GM15510 (cell line): ENCODE measurements around the gene KLK15.
A peak's percentile ranks its signal among the peaks of the same experiment; 100 is the strongest.

Source experiments
- POLR2A ChIP-seq: IDR thresholded peaks from 3 replicates; pipeline ENCODE4 v1.6.1; 2011; ENCODE audit warnings: borderline replicate concordance; ENCODE audit not compliant: insufficient read length; ENCODE audit errors: extremely low read depth

KLK15 gene

DNA sequence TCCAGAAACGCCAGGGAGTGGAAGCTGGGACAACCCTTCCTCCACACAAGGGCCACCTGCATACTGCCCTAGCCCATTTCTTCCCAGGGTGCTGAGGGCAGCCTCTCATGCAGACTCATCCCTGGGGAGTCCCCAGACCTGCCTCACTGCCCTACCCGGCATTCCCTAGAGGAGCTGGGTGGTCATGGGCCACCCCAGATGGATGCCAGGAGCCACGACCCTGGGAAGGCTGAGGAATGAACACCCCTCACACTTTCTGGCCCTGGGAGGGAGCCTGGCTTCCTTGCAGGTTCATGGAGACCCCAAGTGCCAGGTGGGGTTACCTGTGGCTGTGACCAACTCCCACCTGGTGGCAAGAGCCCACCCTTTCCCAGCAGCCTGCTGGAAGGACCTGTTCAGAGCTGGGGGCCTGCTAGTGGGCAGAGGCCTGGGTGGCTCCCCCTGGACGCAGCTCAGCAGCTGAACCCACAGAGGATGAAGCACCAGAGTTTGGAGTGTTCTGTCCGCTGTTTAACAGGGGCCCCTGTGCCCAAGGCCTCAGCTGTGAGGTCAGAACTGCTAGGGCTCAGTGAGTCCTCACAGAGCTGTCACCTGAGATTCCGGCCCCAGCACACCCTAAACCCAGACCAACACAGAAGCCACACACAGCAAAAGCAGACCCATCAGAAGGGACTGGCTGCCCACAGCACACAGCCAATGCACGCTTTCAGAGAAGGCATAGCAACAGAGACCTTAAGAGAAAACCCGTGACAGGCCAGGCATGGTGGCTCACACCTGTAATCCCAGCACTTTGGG lies 36.5 kb downstream of the KLK15 start:
- peak; percentile 35 for TF ChIP-seq POLR2A

DNA sequence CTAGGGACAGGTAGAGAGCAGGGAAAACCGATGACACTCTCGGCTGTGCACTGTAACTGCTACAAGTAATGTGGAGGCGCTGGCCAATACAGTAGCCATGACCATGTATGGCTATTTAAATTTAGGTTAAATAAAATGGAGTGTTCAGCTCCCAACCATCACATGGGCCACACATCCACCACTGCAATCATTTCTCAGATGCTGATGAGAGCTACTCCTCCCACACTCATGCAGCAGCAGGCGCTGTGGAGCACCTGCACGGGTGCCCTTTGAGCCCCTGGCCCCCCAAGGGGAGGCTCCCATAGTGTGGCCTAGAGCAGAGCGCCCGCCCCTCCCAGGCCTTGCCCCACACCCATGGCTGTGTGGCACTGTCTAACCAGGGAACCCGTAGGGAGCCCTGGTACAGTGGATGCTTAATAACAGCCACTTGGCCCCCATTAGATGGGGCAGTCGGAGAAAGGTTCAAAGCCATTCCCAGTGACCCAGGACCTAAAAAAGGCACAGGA lies 37.2 kb downstream of the KLK15 start:
- TF ChIP-seq POLR2A = peak; percentile 31

DNA sequence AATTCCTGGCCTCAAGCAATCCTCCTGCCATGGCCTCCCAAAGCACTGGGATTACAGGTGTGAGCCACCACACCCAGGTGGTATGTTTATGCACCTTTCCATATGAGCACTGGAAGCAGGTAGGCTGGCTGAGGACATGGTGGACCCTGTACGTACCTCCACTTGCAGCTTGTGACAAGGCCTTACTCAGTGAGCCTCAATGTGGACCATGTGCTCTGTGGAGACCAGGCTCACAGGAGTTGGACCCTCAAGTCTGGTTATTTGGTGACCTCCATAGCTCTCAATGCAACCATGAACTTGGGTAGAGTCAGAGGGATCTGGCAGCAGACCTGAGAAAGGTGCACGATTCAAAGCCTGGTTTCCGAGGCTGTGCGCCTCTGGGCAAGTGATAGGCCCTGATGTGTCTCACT lies 37.7 kb downstream of the KLK15 start:
- peak; percentile 7 for TF ChIP-seq POLR2A

DNA sequence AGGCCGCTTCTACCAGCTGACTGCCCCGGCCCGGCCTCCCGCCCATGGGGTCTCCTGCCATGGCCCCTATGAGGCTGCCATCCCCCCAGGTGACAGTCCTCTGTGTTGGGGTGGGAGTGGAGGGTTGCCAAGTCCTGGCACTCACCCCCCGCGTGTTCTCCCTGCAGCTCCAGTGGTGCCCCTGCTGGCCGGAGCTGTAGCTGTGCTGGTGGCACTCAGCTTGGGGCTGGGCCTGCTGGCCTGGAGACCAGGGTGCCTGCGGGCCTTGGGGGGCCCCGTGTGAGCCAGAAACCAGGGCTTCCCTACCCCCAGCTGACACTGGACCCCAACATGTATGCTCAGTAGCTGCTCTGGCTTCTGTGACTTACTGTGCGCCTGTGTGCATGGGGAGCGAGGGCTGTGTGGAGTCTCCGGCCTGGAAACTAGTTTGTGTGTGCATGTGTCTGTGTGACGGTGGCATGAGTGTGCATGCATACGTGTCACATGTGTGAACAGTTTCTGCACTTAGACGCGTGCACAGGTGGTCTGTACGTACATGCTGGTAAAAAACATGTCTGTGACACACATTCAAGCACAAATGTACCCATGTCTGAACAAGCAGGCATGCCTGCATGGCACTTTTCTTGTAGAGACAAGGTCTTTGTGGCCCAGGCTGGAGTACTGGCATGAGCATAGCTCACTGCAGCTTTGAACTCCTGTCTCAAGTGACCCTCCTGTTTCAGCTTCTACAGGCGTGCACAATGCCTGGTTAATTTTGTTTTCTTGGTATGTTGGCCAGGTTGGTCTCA lies 38.3 kb downstream of the KLK15 start:
- TF ChIP-seq POLR2A = no peak

DNA sequence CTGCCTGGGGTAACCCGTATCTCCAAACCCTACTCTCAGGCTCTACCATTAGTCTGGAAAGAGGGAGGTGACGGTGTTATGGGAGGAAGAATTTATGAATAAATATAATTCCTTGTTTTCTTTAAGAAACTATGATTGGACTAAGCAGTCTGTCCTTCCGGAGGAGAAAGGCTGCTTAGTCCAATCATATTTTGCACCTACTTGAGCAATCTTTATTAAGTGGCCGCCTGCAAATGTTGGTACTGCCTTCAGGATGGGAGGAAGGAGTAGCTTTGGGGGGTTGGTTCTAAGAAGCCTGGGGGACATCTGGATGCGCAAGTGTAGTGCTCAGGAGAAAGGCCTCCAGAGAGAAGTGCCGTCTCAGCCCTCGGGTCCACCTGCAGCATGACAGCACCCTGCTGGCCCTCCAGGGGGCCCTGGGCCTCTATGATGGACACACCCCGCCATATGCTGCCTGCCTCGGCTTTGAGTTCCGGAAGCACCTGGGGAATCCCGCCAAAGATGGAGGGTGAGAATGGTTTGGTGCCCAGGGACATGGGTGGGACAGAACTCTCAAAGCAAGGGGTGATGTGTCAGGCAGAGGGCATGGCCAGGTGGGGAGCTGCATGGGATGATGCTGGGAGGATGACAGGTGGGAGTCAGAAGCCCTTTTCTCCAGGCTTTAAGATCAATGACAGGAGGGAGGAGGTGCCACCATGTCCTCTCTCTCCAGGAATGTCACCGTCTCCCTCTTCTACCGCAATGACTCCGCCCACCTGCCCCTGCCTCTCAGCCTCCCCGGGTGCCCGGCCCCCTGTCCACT lies 39.1 kb downstream of the KLK15 start:
- no peak for TF ChIP-seq POLR2A

DNA sequence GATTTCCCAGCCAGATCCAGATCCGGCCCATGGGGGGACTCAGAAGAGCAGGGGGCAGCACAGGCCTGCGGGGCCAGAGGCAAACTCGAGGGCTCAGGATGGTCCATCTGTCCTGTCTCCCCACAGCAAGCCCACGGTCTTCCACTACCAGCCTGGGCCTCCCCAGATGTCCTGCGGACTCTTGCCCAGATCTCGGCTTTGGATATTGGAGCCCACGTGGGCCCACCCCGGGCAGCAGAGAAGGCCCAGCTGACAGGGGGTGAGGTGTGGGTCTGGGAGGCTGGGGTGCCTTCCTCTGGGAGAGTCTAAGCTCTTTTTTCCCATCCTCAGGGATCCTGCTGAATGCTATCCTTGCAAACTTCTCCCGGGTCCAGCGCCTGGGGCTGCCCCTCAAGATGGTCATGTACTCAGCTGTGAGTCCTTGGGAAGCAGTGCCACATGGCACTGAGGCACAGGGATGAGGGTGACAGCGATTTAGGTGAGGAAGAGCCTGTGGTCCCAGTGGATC lies 39.8 kb downstream of the KLK15 start:
- no peak for TF ChIP-seq POLR2A

DNA sequence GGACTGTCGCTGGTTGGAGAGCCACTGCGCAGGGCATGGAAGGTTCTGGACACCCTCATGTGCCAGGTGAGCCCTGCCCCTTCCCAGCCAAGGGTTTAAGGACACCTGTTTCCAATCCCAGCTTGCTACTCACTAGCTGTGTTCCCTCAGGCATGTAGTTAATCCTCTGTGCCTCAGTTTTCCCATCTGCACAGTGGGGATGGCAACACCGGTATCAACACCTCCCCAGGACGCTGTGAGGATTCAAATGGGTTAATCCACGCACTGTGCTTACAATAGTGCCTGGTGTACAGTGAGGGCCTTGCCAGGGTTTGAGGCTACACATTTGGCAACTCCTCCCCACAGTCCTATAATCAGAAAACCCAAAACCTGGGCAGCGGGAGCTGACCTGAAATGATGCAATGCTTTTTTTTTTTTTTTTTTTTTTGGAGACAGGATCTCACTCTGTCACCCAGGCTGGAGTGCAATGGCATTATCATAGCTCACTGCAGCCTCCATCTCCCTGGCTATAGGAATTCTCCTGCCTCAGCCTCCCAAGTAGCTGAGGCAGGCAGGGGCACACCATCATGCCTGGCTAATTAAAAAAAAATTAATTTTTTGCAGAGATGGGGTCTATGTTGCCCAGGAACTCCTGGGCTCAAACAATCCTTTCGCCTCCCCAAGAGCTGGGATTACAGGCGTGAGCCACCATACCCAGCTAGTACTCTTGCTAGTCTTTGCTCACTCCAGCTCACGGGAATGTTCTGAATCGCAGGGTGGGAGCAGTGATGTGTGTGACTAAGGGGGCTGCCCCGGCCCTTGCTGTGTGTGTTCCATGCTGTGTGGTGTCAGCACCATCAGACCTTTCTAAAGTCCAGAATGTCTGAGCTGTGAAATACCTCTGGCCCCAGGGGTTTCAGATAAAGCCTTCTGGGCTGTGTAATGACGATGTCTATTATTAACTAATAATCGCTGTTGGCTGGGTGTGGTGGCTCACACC lies 40.8 kb downstream of the KLK15 start:
- TF ChIP-seq POLR2A = no peak

DNA sequence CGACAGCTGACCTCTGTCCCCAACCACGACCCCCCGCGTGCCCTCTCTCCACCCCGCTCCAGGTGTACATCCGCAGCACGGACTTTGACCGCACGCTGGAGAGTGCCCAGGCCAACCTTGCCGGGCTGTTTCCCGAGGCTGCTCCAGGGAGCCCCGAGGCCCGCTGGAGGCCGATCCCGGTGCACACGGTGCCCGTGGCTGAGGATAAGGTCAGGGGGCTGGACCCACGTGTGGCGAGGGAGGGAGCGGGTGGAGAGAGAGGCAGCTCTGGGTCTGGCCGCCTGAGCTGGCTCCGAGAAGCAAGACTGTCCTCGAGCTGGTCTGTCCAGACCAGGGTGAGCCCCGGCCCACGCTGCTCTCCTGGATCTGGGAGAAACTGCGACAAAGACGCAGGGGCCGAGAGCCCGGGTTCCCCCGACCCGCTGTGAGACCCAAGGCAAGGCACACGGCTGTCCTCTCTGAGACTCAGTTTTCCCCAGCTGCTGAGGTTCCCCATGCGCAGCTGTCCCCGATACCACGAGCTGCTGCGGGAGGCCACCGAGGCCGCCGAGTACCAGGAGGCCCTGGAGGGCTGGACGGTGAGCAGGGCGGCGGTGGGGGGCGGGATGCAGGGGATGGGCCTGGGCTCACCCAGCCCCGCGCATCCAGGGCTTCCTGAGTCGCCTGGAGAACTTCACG lies 41.6 kb downstream of the KLK15 start:
- TF ChIP-seq POLR2A = no peak

GRCh38 chr19:50790922-50791467 lies 42.4 kb downstream of the KLK15 start:
- TF ChIP-seq POLR2A = no peak

- TF ChIP-seq POLR2A = no peak
These were observed 43.0 kb downstream of the KLK15 start, which contains the start of gene ACP4 for GRCh38 chr19:50790396-50790795. Gene ACP4 (plus strand): TSS chr19:50790415. CDS start chr19:50790415, 0 bp downstream.

DNA sequence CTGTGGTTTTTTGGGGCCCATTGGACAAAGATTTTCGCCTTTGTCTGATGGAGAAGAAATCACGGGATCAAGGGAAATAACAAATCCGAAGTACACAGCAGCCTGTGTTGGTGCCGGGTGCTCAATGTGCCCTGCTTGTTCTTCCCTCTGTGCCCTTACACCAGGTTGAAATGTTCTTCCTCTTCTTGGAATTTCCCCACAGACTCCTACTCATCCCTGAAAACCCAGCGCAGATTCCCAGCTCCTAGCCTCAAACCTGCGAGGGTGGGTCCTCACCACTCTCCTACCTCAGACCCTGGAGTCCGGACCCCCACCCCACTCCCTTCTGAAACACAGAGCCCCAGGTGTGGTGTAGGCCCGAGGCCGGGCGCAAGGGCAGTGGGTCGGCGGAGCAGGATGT lies 48.0 kb downstream of the KLK15 start:
- no peak for TF ChIP-seq POLR2A

DNA sequence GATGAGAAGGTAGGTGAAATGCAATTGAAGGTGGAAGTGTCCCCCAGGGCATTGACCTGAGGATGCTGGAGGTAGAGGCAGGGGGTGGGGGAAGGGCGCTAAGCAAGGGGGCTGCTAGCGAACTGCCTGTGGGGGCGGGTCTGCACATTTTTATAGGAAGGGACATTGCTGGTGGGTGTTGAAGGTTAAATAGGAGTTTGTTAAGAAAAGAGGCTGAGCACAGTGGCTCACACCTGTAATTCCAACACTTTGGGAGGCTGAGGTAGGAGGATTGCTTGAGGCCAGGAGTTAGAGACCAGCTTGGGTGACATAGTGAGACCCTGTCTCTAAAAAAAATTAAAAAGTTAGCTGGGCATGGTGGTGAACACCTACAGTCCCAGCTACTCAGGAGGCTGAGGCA lies 48.7 kb downstream of the KLK15 start:
- TF ChIP-seq POLR2A = no peak
